Prostate gland (tissue), 2 donors: ENCODE results near the gene RBM20.

Experiments
- CTCF ChIP-seq, 4 experiments: fragments of 200-600 bp in 2 of 4; fragments of 450-650 bp in 2 of 4; sonication (generic) in 2 of 4; IDR thresholded peaks; 1 replicate in 3 of 4; 2 replicates in 1 of 4; pipeline ENCODE4 v1.5.1; 2016 to 2019; ENCODE audit warnings: antibody characterized with exemption in 4 of 4, mild to moderate bottlenecking in 2 of 4, moderate library complexity in 2 of 4
- POLR2A ChIP-seq: fragments of 450-650 bp; IDR thresholded peaks from one replicate; pipeline ENCODE4 v1.6.1; 2016; ENCODE audit warnings: antibody characterized with exemption, mild to moderate bottlenecking

- TF ChIP-seq CTCF (IDR thresholded peaks at IDR 0.05) (no peak), POLR2A (no peak)
These were observed 216.6 kb downstream of the RBM20 start for GRCh38 chr10:110860576-110861241.
